ENCODE results near the gene NAV1. TPM values are rescaled to one million over a fixed set of nuclear protein-coding genes. Genes with fewer than 3 reads are reported as not detected.

The NAV1 gene
- total RNA-seq, 4 donors from 2014 or later, result 13.0 to 40.6 (median 16.9) TPM

GRCh38 chr1:201537467-201537866 lies 1.5 kb upstream of the NAV1 start:
- 80 to 96% methylated on average over 3 to 4 of the region's 4 CpGs for WGBS, 2 donors (ENCODE audit: low coverage in 1 of 2)
- Histone ChIP-seq H3K27ac (peak overlapping the region; percentile 79 to 89 (median 85)), H3K4me1 (peaks cover 6 to 56% (median 31%) of the 10 kb centered on the region in 4 donors), H3K36me3 (no peaks in the 10 kb centered on the region), H3K4me3 (no peak overlapping the region), H3K27me3 (peaks cover 29% of the 10 kb centered on the region), H3K9me3 (no peaks in the 10 kb centered on the region)
- in situ Hi-C loops (cut with MboI; ENCODE audit: low pct_ligation_motif_present in 1 of 4, low pct_unique_long_range_greater_than_20kb in 1 of 4, low sequenced_read_pairs in 3 of 4), result no loop called here
- no peak for TF ChIP-seq EP300 (IDR thresholded peaks at IDR 0.05; ENCODE audit: low read depth)
- TF ChIP-seq POLR2A (IDR thresholded peaks at IDR 0.05), result no peak
- no peak for TF ChIP-seq CTCF (IDR thresholded peaks at IDR 0.05)
- TF ChIP-seq POLR2AphosphoS5 (IDR thresholded peaks at IDR 0.05), result no peak
- intact Hi-C loops (cut with DNase I; ENCODE audit: low total_unique reads), result no loop called here
- no peak for DNase-seq

GRCh38 chr1:201537891-201538611 lies 876 bp upstream of the NAV1 start:
- DNase-seq, result no peak
- TF ChIP-seq POLR2A (IDR thresholded peaks at IDR 0.05) (no peak), CTCF (IDR thresholded peaks at IDR 0.05) (no peak), POLR2AphosphoS5 (IDR thresholded peaks at IDR 0.05) (no peak), EP300 (IDR thresholded peaks at IDR 0.05; ENCODE audit: low read depth) (no peak)
- intact Hi-C loops (cut with DNase I; ENCODE audit: low total_unique reads), result no loop called here
- peak overlapping the region; percentile 45 to 57 (median 52) for H3K4me3 ChIP-seq
- peaks cover 6 to 56% (median 31%) of the 10 kb centered on the region in 4 donors for H3K4me1 ChIP-seq
- peak overlapping the region; percentile 79 to 89 (median 85) for H3K27ac ChIP-seq
- 24 to 50% methylated on average over 1 to 6 of the region's 6 CpGs for WGBS, 2 donors (ENCODE audit: low coverage in 1 of 2)
- in situ Hi-C loops (cut with MboI; ENCODE audit: low pct_ligation_motif_present in 1 of 4, low pct_unique_long_range_greater_than_20kb in 1 of 4, low sequenced_read_pairs in 3 of 4), result no loop called here
- H3K36me3 ChIP-seq, result no peaks in the 10 kb centered on the region
- H3K27me3 ChIP-seq, result peaks cover 29% of the 10 kb centered on the region
- no peaks in the 10 kb centered on the region for H3K9me3 ChIP-seq

- in situ Hi-C loops (cut with MboI; ENCODE audit: low pct_ligation_motif_present in 1 of 4, low pct_unique_long_range_greater_than_20kb in 1 of 4, low sequenced_read_pairs in 3 of 4), result no loop called here
- H3K27me3 ChIP-seq, result peaks cover 29% of the 10 kb centered on the region
- intact Hi-C loops (cut with DNase I; ENCODE audit: low total_unique reads), result no loop called here
- H3K36me3 ChIP-seq, result no peaks in the 10 kb centered on the region
- TF ChIP-seq CTCF (IDR thresholded peaks at IDR 0.05) (no peak), POLR2AphosphoS5 (IDR thresholded peaks at IDR 0.05) (peak in 1 of 3 donors; percentile 13), POLR2A (IDR thresholded peaks at IDR 0.05) (peak; percentile 18)
- 0 to 6% methylated on average over 2 to 47 of the region's 47 CpGs for WGBS, 2 donors (ENCODE audit: low coverage in 1 of 2)
- H3K4me3 ChIP-seq, result peak overlapping the region; percentile 45 to 57 (median 52)
- peak; percentile 37 for DNase-seq
- peaks cover 6 to 49% (median 31%) of the 10 kb centered on the region in 4 donors for H3K4me1 ChIP-seq
- peak overlapping the region; percentile 79 to 89 (median 85) for H3K27ac ChIP-seq
- no peaks in the 10 kb centered on the region for H3K9me3 ChIP-seq
These were observed 869 bp downstream of the NAV1 start for GRCh38 chr1:201539561-201540431.
